HK-2 (cell line): Measurements from ENCODE around the gene KRTAP5-8.
A peak's percentile ranks its signal among the peaks of the same experiment; 100 is the strongest.
"Not testable (repeated sequence)": the region's sequence is repeated elsewhere in the genome, so short reads cannot be mapped to it uniquely, and the experiment has no call there.

Experiments
- DNase-seq: peaks from one replicate; pipeline ENCODE4 v3.0.0-alpha.2; 2018; ENCODE audit not compliant: unreplicated experiment

KRTAP5-8 gene

GRCh38 chr11:71537977-71538665 is at the start of gene KRTAP5-8:
KRTAP5-8 (plus strand) TSS chr11:71538025; CDS start chr11:71538056, 31 bp downstream.
- not testable (repeated sequence) for DNase-seq

GRCh38 chr11:71488681-71489270 is 49.0 kb upstream of the KRTAP5-8 start:
- no peak for DNase-seq

- DNase-seq, result peak; percentile 52
Observed at GRCh38 chr11:71489311-71490043, 48.3 kb upstream of the KRTAP5-8 start.

- no peak for DNase-seq
Observed at GRCh38 chr11:71490044-71490730, 47.6 kb upstream of the KRTAP5-8 start.

- no peak for DNase-seq
Observed at GRCh38 chr11:71490731-71491390, 47.0 kb upstream of the KRTAP5-8 start.

GRCh38 chr11:71491531-71491930 is 46.3 kb upstream of the KRTAP5-8 start:
- DNase-seq, result no peak

- no peak for DNase-seq
Observed at GRCh38 chr11:71491940-71492339, 45.9 kb upstream of the KRTAP5-8 start.

GRCh38 chr11:71495286-71496230 is 42.3 kb upstream of the KRTAP5-8 start:
- DNase-seq, result no peak

- DNase-seq, result no peak
Observed at GRCh38 chr11:71496421-71496820, 41.4 kb upstream of the KRTAP5-8 start.

- no peak for DNase-seq
Observed at GRCh38 chr11:71498091-71498490, 39.7 kb upstream of the KRTAP5-8 start.

GRCh38 chr11:71499125-71499524 is 38.7 kb upstream of the KRTAP5-8 start:
- no peak for DNase-seq

GRCh38 chr11:71499546-71499945 is 38.3 kb upstream of the KRTAP5-8 start:
- DNase-seq, result no peak

- DNase-seq, result no peak
Observed at GRCh38 chr11:71500601-71501021, 37.2 kb upstream of the KRTAP5-8 start.

GRCh38 chr11:71501071-71501985 is 36.5 kb upstream of the KRTAP5-8 start:
- no peak for DNase-seq

- DNase-seq, result no peak
Observed at GRCh38 chr11:71502026-71502425, 35.8 kb upstream of the KRTAP5-8 start.

- DNase-seq, result no peak
Observed at GRCh38 chr11:71502871-71503435, 34.9 kb upstream of the KRTAP5-8 start.

- no peak for DNase-seq
Observed at GRCh38 chr11:71504531-71504930, 33.3 kb upstream of the KRTAP5-8 start.

GRCh38 chr11:71505001-71505400 is 32.8 kb upstream of the KRTAP5-8 start:
- no peak for DNase-seq

GRCh38 chr11:71505781-71506180 is 32.0 kb upstream of the KRTAP5-8 start:
- DNase-seq, result no peak
